Measurements from ENCODE around the gene LILRB3.

DNA sequence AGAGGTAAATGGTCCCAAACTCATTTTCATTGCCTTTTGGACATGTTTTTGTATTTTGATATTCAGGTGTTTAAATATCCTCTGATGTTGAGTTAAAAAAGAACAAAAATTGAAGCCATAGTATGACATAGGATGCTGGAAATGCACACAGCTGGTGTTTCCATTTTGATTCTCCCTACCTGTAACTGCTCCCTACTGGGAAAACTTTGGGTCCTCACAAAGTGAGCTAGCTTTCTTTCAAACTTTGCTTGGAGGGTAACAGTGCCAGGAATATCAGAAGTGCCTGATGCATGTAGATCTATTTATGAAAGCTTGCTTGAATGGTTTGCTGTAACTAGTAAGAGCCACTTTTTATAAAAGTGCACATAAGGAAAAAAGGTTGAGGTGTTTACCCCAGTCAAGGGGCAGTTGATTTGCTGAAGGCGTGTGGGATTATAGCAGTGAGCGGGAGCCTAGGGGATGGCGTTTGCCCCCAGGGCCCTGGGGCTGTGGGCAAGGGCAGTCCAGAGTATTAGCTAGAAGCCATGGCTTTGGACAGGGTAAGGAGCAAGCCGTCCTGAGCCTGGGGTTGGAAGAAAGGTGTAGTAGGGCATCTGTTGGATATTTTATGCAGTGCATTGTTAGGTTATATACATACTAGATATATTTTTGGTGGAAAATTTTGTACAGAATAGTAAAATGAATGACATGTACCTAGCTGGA, 17.9 kb downstream of the LILRB3 start:
- TF ChIP-seq, protein P1, sequence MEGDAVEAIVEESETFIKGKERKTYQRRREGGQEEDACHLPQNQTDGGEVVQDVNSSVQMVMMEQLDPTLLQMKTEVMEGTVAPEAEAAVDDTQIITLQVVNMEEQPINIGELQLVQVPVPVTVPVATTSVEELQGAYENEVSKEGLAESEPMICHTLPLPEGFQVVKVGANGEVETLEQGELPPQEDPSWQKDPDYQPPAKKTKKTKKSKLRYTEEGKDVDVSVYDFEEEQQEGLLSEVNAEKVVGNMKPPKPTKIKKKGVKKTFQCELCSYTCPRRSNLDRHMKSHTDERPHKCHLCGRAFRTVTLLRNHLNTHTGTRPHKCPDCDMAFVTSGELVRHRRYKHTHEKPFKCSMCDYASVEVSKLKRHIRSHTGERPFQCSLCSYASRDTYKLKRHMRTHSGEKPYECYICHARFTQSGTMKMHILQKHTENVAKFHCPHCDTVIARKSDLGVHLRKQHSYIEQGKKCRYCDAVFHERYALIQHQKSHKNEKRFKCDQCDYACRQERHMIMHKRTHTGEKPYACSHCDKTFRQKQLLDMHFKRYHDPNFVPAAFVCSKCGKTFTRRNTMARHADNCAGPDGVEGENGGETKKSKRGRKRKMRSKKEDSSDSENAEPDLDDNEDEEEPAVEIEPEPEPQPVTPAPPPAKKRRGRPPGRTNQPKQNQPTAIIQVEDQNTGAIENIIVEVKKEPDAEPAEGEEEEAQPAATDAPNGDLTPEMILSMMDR (IDR thresholded peaks at IDR 0.05) = no peak
- no peak for TF ChIP-seq POLR2A (IDR thresholded peaks at IDR 0.05)

All from esophagus squamous epithelium (tissue), 4 donors.